Fibroblast of pulmonary artery (primary cell): Measurements from ENCODE around the gene ICAM3.
"Not testable (repeated sequence)": the region's sequence is repeated elsewhere in the genome, so short reads cannot be mapped to it uniquely, and the experiment has no call there.

ENCODE experiments used
- DNase-seq: peaks from one replicate; pipeline ENCODE4 v3.0.0-alpha.2; 2010; ENCODE audit warnings: low read depth
- H3K4me3 ChIP-seq: replicated peaks from 2 replicates; pipeline ENCODE4 v1.5.1; 2011; ENCODE audit warnings: low read depth, mild to moderate bottlenecking, control low read depth, low read length, moderate library complexity
- CTCF ChIP-seq: IDR thresholded peaks from 2 replicates; pipeline ENCODE4 v1.5.1; 2011; ENCODE audit warnings: mild to moderate bottlenecking, control low read depth, low read length, inconsistent platforms; ENCODE audit errors: missing control alignments

Gene ICAM3, protein sequence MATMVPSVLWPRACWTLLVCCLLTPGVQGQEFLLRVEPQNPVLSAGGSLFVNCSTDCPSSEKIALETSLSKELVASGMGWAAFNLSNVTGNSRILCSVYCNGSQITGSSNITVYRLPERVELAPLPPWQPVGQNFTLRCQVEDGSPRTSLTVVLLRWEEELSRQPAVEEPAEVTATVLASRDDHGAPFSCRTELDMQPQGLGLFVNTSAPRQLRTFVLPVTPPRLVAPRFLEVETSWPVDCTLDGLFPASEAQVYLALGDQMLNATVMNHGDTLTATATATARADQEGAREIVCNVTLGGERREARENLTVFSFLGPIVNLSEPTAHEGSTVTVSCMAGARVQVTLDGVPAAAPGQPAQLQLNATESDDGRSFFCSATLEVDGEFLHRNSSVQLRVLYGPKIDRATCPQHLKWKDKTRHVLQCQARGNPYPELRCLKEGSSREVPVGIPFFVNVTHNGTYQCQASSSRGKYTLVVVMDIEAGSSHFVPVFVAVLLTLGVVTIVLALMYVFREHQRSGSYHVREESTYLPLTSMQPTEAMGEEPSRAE

DNA sequence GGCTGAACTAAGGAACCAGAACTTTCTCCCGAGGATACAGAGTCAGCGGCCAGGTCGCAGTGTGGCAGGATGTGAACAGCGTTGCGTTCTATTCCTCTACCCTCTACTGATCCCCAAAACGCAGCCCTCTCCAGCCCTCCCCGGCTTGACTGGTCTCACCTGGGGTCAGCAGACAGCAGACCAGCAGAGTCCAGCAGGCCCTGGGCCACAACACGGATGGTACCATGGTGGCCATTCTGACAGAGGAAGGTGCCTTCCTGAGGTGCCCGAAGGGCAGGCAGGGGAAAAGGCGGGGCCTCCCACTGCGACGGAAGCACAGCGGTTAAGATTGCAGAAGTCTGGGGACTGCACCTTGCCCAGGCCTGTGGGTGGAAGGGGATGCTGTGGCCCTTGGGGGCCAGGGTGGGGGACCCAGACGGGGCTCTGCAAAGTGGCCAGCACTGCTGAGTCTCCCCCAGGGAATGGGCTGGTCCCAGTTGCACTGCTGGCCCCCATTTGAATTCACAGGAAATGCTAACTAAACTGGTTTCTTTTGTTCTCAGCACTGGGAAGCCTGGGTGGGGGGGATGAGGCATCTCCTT, at the start of gene ICAM3:
Gene ICAM3, minus strand, starts transcription at position 245 of the 581 bp plus-strand sequence. Its CDS starts 10 bp downstream, at position 235.
- TF ChIP-seq CTCF = no peak
- no peak within 1 kb of the TSS for H3K4me3 ChIP-seq
- DNase-seq = no peak

DNA sequence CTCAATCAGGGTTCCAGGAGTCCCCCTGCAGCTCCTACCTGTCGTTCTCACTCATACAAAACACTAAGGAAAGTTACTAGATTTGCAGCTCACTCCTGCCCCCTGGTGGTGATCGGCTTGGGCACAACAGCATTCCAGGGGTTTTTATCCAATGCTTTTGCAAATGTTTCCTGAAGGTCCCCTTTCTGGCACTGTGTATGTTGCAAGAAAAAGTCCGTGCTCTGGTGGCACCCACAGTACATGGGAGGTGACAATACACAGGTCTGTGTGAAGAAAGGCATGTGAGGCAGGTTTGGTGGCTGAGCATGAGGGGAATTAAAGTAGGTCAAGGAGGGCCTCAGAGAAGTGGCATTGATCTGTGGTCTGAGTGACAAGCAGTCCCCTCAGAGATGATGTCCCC, 49.5 kb upstream of the ICAM3 start:
- peak; percentile 87 for DNase-seq
- peak; percentile 96 for TF ChIP-seq CTCF
- H3K4me3 ChIP-seq = no peak overlapping the region

GRCh38 chr19:10384580-10384979, 45.2 kb upstream of the ICAM3 start:
- no peak overlapping the region for H3K4me3 ChIP-seq
- no peak for TF ChIP-seq CTCF
- no peak for DNase-seq

DNA sequence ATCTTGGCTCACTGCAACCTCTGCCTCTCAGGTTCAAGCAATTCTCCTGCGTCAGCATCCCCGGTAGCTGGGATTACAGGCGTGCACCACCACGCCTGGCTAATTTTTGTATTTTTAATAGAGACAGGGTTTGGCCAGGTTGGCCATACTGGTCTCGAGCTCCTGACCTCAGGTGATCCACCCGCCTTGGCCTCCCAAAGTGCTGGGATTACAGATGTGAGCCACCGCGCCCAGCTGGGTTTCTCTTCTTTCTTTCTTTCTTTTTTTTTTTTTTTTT, 43.7 kb upstream of the ICAM3 start:
- DNase-seq, H3K4me3 ChIP-seq: not testable (repeated sequence)

- peak; percentile 99 for DNase-seq
- H3K4me3 ChIP-seq = peak within 1 kb of the TSS; percentile 97
- TF ChIP-seq CTCF = no peak
Observed at GRCh38 chr19:10380313-10381102, 41.1 kb upstream of the ICAM3 start, which contains the start of gene TYK2. Gene TYK2, minus strand, starts transcription at chr19:10380572. Its CDS starts 2,166 bp downstream, at chr19:10378406.

DNA sequence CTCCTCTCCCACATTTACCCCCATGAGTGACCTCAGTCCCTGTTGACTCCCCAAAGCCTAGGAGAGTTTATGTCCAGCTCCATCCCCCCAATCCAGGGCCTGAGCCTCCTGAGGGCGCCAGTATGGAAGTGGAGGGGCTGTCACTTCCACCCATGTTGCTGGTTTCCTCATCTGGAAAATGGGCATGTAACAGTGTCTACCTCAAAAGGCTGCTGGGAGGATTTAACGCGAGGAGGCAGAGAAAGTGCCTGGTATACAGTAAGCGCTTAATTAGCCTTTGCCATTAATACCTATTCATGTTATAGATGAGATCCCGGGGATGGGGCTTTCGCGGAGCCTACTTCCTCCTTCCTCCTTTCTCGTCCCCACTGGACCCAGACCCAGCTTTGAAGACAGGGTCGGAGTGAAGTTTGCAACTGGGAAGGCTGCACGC, 40.5 kb upstream of the ICAM3 start:
- no peak for TF ChIP-seq CTCF
- peak overlapping the region; percentile 97 for H3K4me3 ChIP-seq
- no peak for DNase-seq

GRCh38 chr19:10378124-10378523, 38.7 kb upstream of the ICAM3 start:
- no peak overlapping the region for H3K4me3 ChIP-seq
- no peak for TF ChIP-seq CTCF
- no peak for DNase-seq

GRCh38 chr19:10377140-10377640, 37.8 kb upstream of the ICAM3 start:
- not testable (repeated sequence) for H3K4me3 ChIP-seq, DNase-seq
